HG02870 (cell line): Measurements from ENCODE around the gene RGS3.

Experiments
- ATAC-seq: cut with Tn5 transposase; IDR thresholded peaks from one replicate; pipeline ENCODE4 v1.9.1; 2021; ENCODE audit warnings: mild to moderate bottlenecking, moderate library complexity; ENCODE audit not compliant: unreplicated experiment

RGS3 gene

DNA sequence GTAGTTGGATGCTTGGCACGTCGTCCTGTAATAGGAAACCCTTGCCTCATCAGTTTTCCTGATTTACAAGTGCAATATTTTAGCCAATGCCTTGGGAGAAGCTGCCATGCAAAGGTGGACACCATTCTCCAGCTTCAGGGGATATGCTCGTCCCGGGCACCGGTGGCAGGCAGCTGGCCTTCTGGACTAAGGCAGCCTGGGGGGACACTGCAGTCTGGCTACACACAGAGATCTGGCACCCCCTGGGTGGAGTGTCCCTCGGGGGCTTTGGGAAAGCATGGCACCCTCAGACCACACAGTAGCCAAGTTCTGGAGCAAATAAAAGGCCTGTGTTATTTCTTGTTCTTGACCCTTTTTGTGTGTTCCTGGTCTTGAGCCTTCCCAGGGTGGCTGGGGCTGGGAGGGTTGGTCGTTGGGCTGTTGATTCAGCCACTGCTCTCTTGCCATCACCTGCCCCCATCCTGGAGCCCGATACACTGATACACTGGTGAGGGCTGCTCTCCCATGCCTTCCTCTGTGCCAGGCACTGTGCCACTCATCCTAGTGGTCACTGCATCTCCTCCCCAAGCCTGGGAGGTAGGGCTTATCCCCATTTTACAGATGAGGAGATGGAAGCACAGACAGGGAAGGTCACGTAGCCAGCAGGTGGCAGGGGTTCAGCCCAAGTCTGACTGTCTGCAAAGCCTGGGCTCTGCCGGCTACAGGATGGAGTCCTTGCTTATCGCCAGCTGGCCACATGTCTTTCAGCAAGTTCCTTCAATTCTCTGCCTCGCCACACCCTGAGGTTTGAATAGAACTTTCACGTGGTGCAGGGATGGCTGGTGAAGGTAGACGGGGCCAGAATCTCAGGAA lies 134.1 kb downstream of the RGS3 start:
- ATAC-seq, result no peak

GRCh38 chr9:113598451-113598850 lies 134.9 kb downstream of the RGS3 start:
- ATAC-seq, result no peak

- ATAC-seq, result no peak
Measured at GRCh38 chr9:113598883-113599282, 135.4 kb downstream of the RGS3 start.

DNA sequence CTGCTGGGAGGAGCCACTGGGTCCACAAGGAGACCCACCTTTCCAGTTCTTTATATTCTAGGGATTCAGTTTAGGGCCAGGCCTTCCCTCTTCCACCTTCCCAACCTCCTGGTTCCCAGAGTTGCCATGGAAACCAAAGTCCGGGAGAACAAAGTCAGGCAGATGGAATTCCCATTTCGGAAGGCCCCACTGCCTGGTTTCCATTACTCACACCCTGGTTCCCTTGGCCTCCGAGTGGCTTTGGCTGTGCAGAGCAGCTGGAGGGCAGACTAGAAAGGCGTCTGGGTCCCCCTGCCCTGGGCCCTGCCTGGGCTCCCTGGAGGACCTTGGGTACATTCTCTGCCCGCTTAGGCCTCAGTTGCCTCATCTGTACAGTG lies 136.1 kb downstream of the RGS3 start:
- ATAC-seq, result no peak

- no peak for ATAC-seq
Measured at GRCh38 chr9:113600023-113600823, 136.7 kb downstream of the RGS3 start.

DNA sequence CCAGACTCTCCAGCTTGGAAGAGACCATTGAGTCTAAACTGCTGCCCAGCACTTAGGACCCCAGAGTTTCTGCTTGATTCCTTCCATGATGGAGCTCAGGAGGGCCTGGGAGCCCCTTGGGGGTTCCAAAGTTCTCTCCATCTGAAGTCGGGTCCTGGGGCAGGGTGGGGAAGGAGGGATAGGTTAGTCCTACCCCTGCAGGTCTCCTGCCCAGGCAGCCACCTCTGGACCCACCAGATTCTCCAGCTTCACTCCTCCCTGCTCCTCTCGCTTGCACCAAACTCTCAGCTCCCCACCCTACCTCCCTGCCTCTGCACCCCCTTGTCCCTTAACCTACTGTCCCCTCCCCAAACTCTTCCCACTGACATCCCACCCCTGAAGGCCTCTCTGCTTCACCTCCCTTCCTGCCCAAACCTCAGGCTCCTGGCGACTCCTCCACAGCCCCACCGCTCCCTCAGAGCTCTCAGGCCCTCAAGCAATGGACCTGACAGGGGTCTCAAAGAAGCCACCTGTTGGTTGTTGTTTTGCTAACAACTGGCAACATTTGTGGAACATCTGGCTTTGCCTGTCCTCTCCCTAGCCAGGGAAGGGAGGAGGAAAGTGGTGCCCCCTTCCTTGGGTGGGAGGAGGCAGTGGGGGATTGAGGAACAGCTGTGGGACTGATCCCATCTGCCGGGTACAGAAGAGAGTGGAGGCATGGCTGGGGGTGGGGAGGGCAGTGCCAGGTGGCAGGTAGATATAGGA lies 137.5 kb downstream of the RGS3 start:
- no peak for ATAC-seq

- no peak for ATAC-seq
Measured at GRCh38 chr9:113601656-113602055, 138.1 kb downstream of the RGS3 start.

- ATAC-seq, result peak; percentile 80
Measured at GRCh38 chr9:113602126-113603047, 138.9 kb downstream of the RGS3 start.

DNA sequence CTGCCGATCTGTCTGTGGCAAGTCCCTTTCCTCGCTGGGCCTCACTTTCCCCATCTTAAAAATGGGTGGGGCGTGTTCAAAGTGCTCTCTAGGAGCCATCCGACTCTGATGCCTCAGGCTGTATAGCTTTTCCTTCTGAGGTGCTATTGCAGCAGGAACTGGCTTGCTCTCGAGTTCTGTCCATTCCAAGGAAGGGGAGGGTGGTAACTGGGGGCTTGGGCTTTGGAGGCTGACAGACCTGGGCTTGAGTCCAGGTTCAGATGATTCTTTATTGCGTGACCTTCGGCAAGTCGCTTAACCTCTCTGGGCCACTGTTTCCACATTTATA lies 139.5 kb downstream of the RGS3 start:
- no peak for ATAC-seq

GRCh38 chr9:113603773-113604172 lies 140.2 kb downstream of the RGS3 start:
- no peak for ATAC-seq

DNA sequence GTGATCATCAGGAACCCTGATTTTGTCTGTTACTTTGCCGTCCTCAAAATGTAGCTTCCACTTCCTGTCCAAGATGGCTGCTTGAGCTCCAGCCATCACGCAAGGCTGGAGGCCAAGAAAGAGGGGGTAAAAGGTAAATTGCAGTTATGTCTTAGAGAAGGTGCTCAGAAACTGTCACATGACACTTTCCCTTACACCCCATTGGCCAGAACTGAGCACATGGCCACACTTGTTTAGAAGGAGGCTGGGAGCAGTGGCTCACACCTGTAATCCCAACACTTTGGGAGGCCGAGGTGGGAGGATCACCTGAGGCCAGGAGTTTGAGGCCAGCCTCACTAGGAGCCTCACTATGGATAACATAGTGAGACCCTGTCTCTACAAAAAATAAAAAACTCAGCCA lies 140.9 kb downstream of the RGS3 start:
- ATAC-seq, result no peak

GRCh38 chr9:113606510-113606909 lies 143.0 kb downstream of the RGS3 start:
- ATAC-seq, result no peak

DNA sequence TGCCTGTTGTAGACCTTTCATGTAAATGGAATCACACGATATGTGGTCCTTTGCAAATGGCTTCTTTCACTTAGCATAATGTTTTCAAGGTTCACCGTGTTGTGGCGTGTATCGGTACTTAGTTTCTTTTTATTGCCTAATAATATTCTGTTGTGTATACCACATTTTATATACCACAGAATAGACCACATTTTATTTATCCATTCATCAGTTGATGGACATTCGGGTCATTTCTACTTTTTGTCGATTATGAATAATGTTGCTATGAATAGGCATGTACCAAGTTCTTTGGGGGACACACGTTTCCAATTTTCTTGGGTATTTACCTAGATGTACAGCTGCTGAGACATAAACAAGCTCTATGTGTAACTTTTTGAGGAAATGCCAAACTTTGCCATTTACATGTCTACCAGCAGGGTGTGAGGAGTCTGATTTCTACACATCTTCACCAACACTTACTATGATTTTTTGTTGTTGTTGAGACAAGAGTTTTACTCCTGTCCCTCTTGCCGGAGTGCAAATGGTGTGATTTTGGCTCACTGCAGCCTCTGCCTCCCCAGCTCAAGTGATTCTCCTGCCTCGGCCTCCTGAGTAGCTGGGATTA lies 144.7 kb downstream of the RGS3 start:
- ATAC-seq, result no peak

GRCh38 chr9:113609562-113610318 lies 146.2 kb downstream of the RGS3 start:
- ATAC-seq, result no peak

GRCh38 chr9:113611461-113612215 lies 148.1 kb downstream of the RGS3 start:
- ATAC-seq, result no peak

- no peak for ATAC-seq
Measured at GRCh38 chr9:113612216-113612747, 148.8 kb downstream of the RGS3 start.

- no peak for ATAC-seq
Measured at GRCh38 chr9:113612828-113613227, 149.3 kb downstream of the RGS3 start.

DNA sequence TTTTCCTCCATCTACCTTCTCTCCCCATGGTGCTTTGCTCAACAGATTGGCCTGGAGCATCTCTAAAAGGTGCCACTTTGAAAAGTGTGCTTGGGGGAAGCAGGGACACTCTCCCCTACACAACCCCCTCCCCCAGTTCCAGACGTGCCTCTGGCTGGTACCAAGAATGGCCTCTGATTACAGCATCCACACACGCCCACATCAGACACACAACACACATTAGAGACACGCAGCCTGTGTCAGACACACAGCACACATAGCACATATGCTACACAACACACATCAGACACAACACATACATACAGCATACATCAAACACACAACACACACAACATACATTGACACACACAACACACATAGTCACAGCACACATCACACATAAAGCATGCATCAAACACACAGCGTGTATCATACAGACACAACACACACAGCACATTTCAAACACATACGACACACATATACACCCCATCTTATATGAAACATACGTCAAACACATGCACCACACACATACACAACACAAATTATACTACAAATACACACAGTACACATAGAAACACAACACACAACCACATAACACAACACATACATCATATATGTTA lies 150.4 kb downstream of the RGS3 start:
- ATAC-seq, result no peak
